Astrocyte (in vitro differentiated cells and primary cell): Measurements from ENCODE around the gene IQCK. TPM values are rescaled to one million over a fixed set of nuclear protein-coding genes. Genes with fewer than 3 reads are reported as not detected.

Experiments
- DNase-seq: peaks from one replicate; pipeline ENCODE4 v3.0.0-alpha.2; 2010; ENCODE audit warnings: low read depth
- FAIRE-seq: peaks from 2 replicates; lab custom pipeline; 2011; peaks lifted over from hg19 to GRCh38; lab: Jason Lieb, UNC
- H2AFZ ChIP-seq: 2 replicates; pipeline ENCODE4 v1.6.0; 2012; ENCODE audit warnings: low read depth, low read length, inconsistent platforms
- H3K27ac ChIP-seq: 2 replicates; pipeline ENCODE4 v1.5.1; 2011; ENCODE audit warnings: low read depth, low read length, inconsistent platforms
- H3K27me3 ChIP-seq: 2 replicates; pipeline ENCODE4 v1.6.0; 2011; ENCODE audit warnings: low read length, inconsistent platforms; ENCODE audit not compliant: insufficient read depth
- H3K36me3 ChIP-seq: 2 replicates; pipeline ENCODE4 v1.5.1; 2011; ENCODE audit warnings: low read length, inconsistent platforms; ENCODE audit not compliant: insufficient read depth
- H3K4me1 ChIP-seq: 2 replicates; pipeline ENCODE4 v1.5.1; 2011; ENCODE audit warnings: low read length, inconsistent platforms; ENCODE audit not compliant: insufficient read depth
- H3K4me2 ChIP-seq: 2 replicates; pipeline ENCODE4 v1.6.0; 2012; ENCODE audit warnings: low read length, inconsistent platforms
- H3K4me3 ChIP-seq: 2 replicates; pipeline ENCODE4 v1.5.1; 2011; ENCODE audit warnings: low read depth, mild to moderate bottlenecking, low read length, inconsistent platforms; ENCODE audit not compliant: insufficient read depth
- H3K79me2 ChIP-seq: 2 replicates; pipeline ENCODE4 v1.6.0; 2012; ENCODE audit warnings: mild to moderate bottlenecking, low read length, inconsistent platforms; ENCODE audit not compliant: insufficient read depth
- H3K9ac ChIP-seq: 2 replicates; pipeline ENCODE4 v1.6.0; 2012; ENCODE audit warnings: mild to moderate bottlenecking, low read length, inconsistent platforms
- H3K9me3 ChIP-seq: 2 replicates; pipeline ENCODE4 v1.5.1; 2012; ENCODE audit warnings: low read depth, mild to moderate bottlenecking, low read length, inconsistent platforms; ENCODE audit not compliant: insufficient read depth
- H4K20me1 ChIP-seq: 2 replicates; pipeline ENCODE4 v1.6.0; 2012; ENCODE audit warnings: low read length, inconsistent platforms; ENCODE audit not compliant: insufficient read depth
- H3K27ac Mint-ChIP-seq: one replicate; pipeline ENCODE4 v1.8.0; 2021; ENCODE audit warnings: mild to moderate bottlenecking, mixed read lengths; ENCODE audit not compliant: unreplicated experiment
- H3K27me3 Mint-ChIP-seq: one replicate; pipeline ENCODE4 v1.8.0; 2021; ENCODE audit warnings: low read depth, mixed read lengths; ENCODE audit not compliant: unreplicated experiment
- H3K36me3 Mint-ChIP-seq: one replicate; pipeline ENCODE4 v1.8.0; 2021; ENCODE audit warnings: low read depth, mixed read lengths; ENCODE audit not compliant: unreplicated experiment
- H3K4me1 Mint-ChIP-seq: one replicate; pipeline ENCODE4 v1.8.0; 2021; ENCODE audit warnings: low read depth, mixed read lengths; ENCODE audit not compliant: unreplicated experiment
- H3K4me3 Mint-ChIP-seq: one replicate; pipeline ENCODE4 v1.8.0; 2021; ENCODE audit warnings: mild to moderate bottlenecking, moderate library complexity, mixed read lengths; ENCODE audit not compliant: unreplicated experiment
- H3K9me3 Mint-ChIP-seq: one replicate; pipeline ENCODE4 v1.8.0; 2021; ENCODE audit warnings: mild to moderate bottlenecking, mixed read lengths; ENCODE audit not compliant: unreplicated experiment
- CTCF ChIP-seq: IDR thresholded peaks from 2 replicates; pipeline ENCODE4 v1.5.1; 2011; ENCODE audit warnings: low read depth, mild to moderate bottlenecking, inconsistent platforms, low read length, moderate library complexity; ENCODE audit not compliant: insufficient read depth
- EZH2 ChIP-seq: IDR thresholded peaks from 2 replicates; pipeline ENCODE4 v1.6.1; 2012; ENCODE audit warnings: mild to moderate bottlenecking, low read length, inconsistent platforms; ENCODE audit not compliant: insufficient read depth
- total RNA-seq: library from RNA; stranded (reverse); gene quantifications from 2 replicates; pipeline ENCODE4 v1.2.1, GENCODE V29; 2021

The IQCK gene
- total RNA-seq, 1 donor from 2014 or later = 5.9 TPM

- Histone ChIP-seq H4K20me1 (no peaks in the 10 kb centered on the region), H3K79me2 (no peaks in the 10 kb centered on the region), H3K36me3 (no peaks in the 10 kb centered on the region), H3K27ac (peak overlapping the region; percentile 44), H3K27me3 (no peaks in the 10 kb centered on the region), H3K4me3 (no peak overlapping the region), H3K4me2 (peak overlapping the region; percentile 71), H3K9ac (peak overlapping the region; percentile 29), H3K4me1 (peaks cover 27% of the 10 kb centered on the region), H3K9me3 (no peaks in the 10 kb centered on the region), H2AFZ (peak overlapping the region; percentile 32)
- no peak overlapping the region for H3K27ac Mint-ChIP-seq
- no peaks in the 10 kb centered on the region for H3K27me3 Mint-ChIP-seq
- peaks cover 21% of the 10 kb centered on the region for H3K4me1 Mint-ChIP-seq
- H3K36me3 Mint-ChIP-seq = peaks cover 8% of the 10 kb centered on the region
- peak; percentile 77 for DNase-seq
- TF ChIP-seq EZH2 = no peak
- no peak for TF ChIP-seq CTCF
- no peak overlapping the region for H3K4me3 Mint-ChIP-seq
- H3K9me3 Mint-ChIP-seq = no peaks in the 10 kb centered on the region
- FAIRE-seq = no peak
Observed at GRCh38 chr16:19858340-19859018, 140.4 kb downstream of the IQCK start.

- H3K4me1 Mint-ChIP-seq = peaks cover 21% of the 10 kb centered on the region
Observed at GRCh38 chr16:19859166-19859565, 141.1 kb downstream of the IQCK start.

More at GRCh38 chr16:19859166-19859565, 141.1 kb downstream of the IQCK start:
- Histone ChIP-seq H3K4me1 (peaks cover 27% of the 10 kb centered on the region), H3K79me2 (no peaks in the 10 kb centered on the region), H3K36me3 (no peaks in the 10 kb centered on the region), H3K27me3 (no peaks in the 10 kb centered on the region), H2AFZ (no peak overlapping the region), H3K9ac (no peak overlapping the region), H3K27ac (peak overlapping the region; percentile 95), H3K4me3 (no peak overlapping the region), H3K9me3 (no peaks in the 10 kb centered on the region), H4K20me1 (no peaks in the 10 kb centered on the region), H3K4me2 (no peak overlapping the region)
- DNase-seq = no peak
- Mint-ChIP-seq H3K9me3 (no peaks in the 10 kb centered on the region), H3K27ac (no peak overlapping the region), H3K4me3 (no peak overlapping the region), H3K36me3 (peaks cover 8% of the 10 kb centered on the region), H3K27me3 (no peaks in the 10 kb centered on the region)
- no peak for FAIRE-seq
- TF ChIP-seq CTCF (no peak), EZH2 (no peak)
